ENCODE data around the gene NAV2. TPM values are rescaled to one million over a fixed set of nuclear protein-coding genes. Genes with fewer than 3 reads are reported as not detected.

The NAV2 gene
- total and polyA plus RNA-seq, 10 donors, result 0.46 to 11.6 (median 4.1) TPM

- TF ChIP-seq POLR2AphosphoS5 (IDR thresholded peaks at IDR 0.05), result no peak
- TF ChIP-seq CTCF (IDR thresholded peaks at IDR 0.05 in 8 of 11, conservative IDR thresholded peaks at IDR 0.05 in 3 of 11), result no peak
- TF ChIP-seq POLR2A (IDR thresholded peaks at IDR 0.05), result no peak
- Histone ChIP-seq H3K9me3 (no peaks in the 10 kb centered on the region), H3K4me1 (peaks cover 0 to 10% (median 0%) of the 10 kb centered on the region in 6 donors), H3K27ac (no peak overlapping the region), H3K4me3 (no peak overlapping the region), H3K27me3 (replicated peaks in 1 of 7) (no peaks in the 10 kb centered on the region), H3K36me3 (peaks cover 0 to 36% (median 0%) of the 10 kb centered on the region in 6 donors)
- 75 to 96% (median 86%) methylated on average over 3 of the region's 3 CpGs for WGBS, 5 donors
- intact Hi-C loops (cut with DNase I; ENCODE audit: low total_unique reads), result no loop called here
- no peak for DNase-seq
These were observed 335.6 kb downstream of the NAV2 start for GRCh38 chr11:20048246-20048645.

- no peaks in the 10 kb centered on the region for H3K9me3 ChIP-seq
- intact Hi-C loops (cut with DNase I; ENCODE audit: low total_unique reads), result no loop called here
- H3K36me3 ChIP-seq, result peaks cover 0 to 36% (median 0%) of the 10 kb centered on the region in 6 donors
- DNase-seq, result no peak
- TF ChIP-seq CTCF (IDR thresholded peaks at IDR 0.05 in 8 of 11, conservative IDR thresholded peaks at IDR 0.05 in 3 of 11) (no peak), POLR2AphosphoS5 (IDR thresholded peaks at IDR 0.05) (no peak), POLR2A (IDR thresholded peaks at IDR 0.05) (no peak)
- H3K4me1 ChIP-seq, result peaks cover 0 to 10% (median 0%) of the 10 kb centered on the region in 6 donors
- H3K4me3 ChIP-seq, result no peak overlapping the region
- no peaks in the 10 kb centered on the region for H3K27me3 ChIP-seq (replicated peaks in 1 of 7)
- WGBS, 5 donors, result 94 to 96% (median 94%) methylated on average over 9 of the region's 9 CpGs
- H3K27ac ChIP-seq, result no peak overlapping the region
These were observed 336.1 kb downstream of the NAV2 start for GRCh38 chr11:20048707-20049106.

GRCh38 chr11:20049231-20049630 is 336.6 kb downstream of the NAV2 start:
- intact Hi-C loops (cut with DNase I; ENCODE audit: low total_unique reads), result no loop called here

DNA sequence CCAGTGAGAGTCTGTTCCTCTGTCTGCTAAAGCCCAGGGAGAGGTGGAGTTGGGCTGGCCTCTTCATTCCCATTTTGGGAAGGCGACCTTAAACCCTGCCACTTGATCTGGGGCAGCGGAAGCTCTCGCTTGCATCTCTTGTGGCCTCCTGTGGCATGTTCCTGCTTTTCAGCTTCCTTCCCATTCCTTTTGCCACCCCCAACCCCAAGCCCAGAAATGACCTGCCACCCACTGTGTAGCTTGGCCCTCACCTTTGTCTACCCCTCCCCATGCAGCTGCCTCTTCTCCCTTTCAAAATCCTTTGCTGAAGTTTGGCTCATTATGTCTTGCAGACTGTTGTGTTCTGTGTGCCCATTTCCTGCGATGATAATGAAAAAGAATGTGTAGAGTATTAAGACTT is 337.4 kb downstream of the NAV2 start:
- 84 to 93% (median 89%) methylated on average over 4 of the region's 4 CpGs for WGBS, 5 donors
- H3K27ac ChIP-seq, result no peak overlapping the region
- intact Hi-C loops (cut with DNase I; ENCODE audit: low total_unique reads), result no loop called here
- no peak overlapping the region for H3K4me3 ChIP-seq
- no peak for DNase-seq
- TF ChIP-seq POLR2AphosphoS5 (IDR thresholded peaks at IDR 0.05) (no peak), POLR2A (IDR thresholded peaks at IDR 0.05) (no peak), CTCF (IDR thresholded peaks at IDR 0.05 in 8 of 11, conservative IDR thresholded peaks at IDR 0.05 in 3 of 11) (no peak)
- H3K36me3 ChIP-seq, result peaks cover 0 to 34% (median 0%) of the 10 kb centered on the region in 6 donors
- peaks cover 0 to 10% (median 0%) of the 10 kb centered on the region in 6 donors for H3K4me1 ChIP-seq
- H3K9me3 ChIP-seq, result no peaks in the 10 kb centered on the region
- H3K27me3 ChIP-seq (replicated peaks in 1 of 7), result no peaks in the 10 kb centered on the region

More at GRCh38 chr11:20049231-20049630, 336.6 kb downstream of the NAV2 start:
- H3K9me3 ChIP-seq, result no peaks in the 10 kb centered on the region
- H3K27ac ChIP-seq, result no peak overlapping the region
- no peak for DNase-seq
- WGBS, 5 donors, result 40 to 49% (median 43%) methylated on average over 2 of the region's 2 CpGs
- H3K4me1 ChIP-seq, result peaks cover 0 to 10% (median 0%) of the 10 kb centered on the region in 6 donors
- no peaks in the 10 kb centered on the region for H3K27me3 ChIP-seq (replicated peaks in 1 of 7)
- H3K4me3 ChIP-seq, result no peak overlapping the region
- H3K36me3 ChIP-seq, result peaks cover 0 to 36% (median 0%) of the 10 kb centered on the region in 6 donors
- TF ChIP-seq POLR2AphosphoS5 (IDR thresholded peaks at IDR 0.05) (no peak), POLR2A (IDR thresholded peaks at IDR 0.05) (no peak), CTCF (IDR thresholded peaks at IDR 0.05 in 8 of 11, conservative IDR thresholded peaks at IDR 0.05 in 3 of 11) (no peak)
